Uterus (tissue), 2 donors: ENCODE results near the gene RASGEF1C.

Experiments used
- POLR2A ChIP-seq, 2 donors: fragments of 450-650 bp; IDR thresholded peaks; one replicate each; pipeline ENCODE4 v1.6.1; 2016; ENCODE audit warnings: antibody characterized with exemption in 2 of 2, mild to moderate bottlenecking in 1 of 2, moderate library complexity in 1 of 2
- TF ChIP-seq, protein P1 (sequence below), 4 experiments: fragments of 200-600 bp in 2 of 4; fragments of 450-650 bp in 2 of 4; sonication (generic) in 2 of 4; IDR thresholded peaks; one replicate each; pipeline ENCODE4 v1.5.1; 2016 to 2019; ENCODE audit warnings: antibody characterized with exemption in 4 of 4, mild to moderate bottlenecking in 2 of 4, moderate library complexity in 1 of 4

DNA sequence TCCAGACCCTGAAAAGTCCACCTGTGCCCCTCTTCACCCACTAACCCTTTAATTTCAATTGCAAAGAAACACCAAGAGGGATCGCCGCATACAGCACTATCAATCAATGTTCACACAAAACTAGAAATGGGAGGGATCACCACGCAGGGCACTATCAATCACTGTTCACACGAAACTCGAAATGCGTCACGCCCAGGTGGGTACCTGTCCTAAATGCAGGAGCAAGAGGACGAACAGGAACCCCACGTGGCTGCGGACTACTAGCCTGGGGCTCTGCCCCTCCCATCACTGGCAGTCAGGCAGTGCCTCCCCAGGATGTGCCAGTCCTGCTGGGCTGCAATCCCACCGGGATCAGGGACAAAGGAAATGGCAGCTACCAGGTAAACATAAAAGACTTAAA is 28.2 kb downstream of the RASGEF1C start:
- TF ChIP-seq, protein P1, sequence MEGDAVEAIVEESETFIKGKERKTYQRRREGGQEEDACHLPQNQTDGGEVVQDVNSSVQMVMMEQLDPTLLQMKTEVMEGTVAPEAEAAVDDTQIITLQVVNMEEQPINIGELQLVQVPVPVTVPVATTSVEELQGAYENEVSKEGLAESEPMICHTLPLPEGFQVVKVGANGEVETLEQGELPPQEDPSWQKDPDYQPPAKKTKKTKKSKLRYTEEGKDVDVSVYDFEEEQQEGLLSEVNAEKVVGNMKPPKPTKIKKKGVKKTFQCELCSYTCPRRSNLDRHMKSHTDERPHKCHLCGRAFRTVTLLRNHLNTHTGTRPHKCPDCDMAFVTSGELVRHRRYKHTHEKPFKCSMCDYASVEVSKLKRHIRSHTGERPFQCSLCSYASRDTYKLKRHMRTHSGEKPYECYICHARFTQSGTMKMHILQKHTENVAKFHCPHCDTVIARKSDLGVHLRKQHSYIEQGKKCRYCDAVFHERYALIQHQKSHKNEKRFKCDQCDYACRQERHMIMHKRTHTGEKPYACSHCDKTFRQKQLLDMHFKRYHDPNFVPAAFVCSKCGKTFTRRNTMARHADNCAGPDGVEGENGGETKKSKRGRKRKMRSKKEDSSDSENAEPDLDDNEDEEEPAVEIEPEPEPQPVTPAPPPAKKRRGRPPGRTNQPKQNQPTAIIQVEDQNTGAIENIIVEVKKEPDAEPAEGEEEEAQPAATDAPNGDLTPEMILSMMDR (IDR thresholded peaks at IDR 0.05) = no peak
- no peak for TF ChIP-seq POLR2A (IDR thresholded peaks at IDR 0.05)
